GM18511 (cell line): ENCODE results near the gene GAREM1.
"Not testable (repeated sequence)": the region's sequence is repeated elsewhere in the genome, so short reads cannot be mapped to it uniquely, and the experiment has no call there.

Experiments used
- ATAC-seq: cut with Tn5 transposase; IDR thresholded peaks from one replicate; pipeline ENCODE4 v1.9.1; 2021; ENCODE audit warnings: mild to moderate bottlenecking, moderate library complexity; ENCODE audit not compliant: unreplicated experiment

Gene GAREM1

DNA sequence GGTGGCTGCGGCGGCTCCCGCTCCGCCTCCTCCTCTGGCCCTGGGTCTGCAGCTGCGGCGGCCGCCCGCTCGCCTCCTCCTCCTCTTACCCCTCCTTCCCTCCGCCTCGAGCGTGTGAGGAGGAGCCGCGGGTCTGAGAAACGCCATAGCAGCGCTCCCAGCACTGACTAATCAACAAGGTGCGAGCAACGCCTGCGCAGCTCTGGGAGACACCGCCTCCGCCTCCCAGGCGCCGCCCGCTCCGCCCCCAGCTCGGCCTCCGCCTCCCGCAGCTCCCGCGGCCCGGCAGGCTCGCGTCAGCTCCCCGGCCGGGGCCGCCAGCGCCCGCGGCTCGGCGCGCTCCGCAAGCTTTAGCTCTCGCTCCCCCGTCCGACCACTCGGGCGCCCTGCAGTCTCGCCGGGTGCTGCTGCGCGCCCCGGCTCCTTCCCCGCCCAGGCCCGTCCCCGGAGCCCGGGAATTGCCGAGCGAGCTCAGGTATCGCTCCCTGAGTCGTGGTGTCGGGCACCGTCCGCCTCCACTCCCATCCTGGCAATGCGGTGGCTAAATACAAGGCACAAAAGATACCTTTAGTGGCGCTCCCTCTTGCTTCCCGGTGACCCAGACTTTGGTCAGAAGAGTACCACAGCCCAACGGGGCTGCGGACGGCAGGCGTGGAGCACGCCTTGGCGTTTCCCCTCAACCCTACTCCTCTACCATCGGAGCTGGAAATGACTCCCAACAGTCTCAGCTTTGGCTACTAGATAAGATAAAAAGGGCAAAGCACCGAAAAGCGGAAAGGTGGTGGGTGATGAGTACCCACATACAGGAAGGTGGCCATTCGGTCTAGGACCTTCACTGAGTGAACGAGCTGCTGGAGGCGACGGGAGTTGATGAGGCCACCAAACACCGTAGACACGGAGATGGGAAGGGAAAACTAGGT lies at the start of gene GAREM1:
GAREM1 (minus strand) TSS at position 169 of the 920 bp plus-strand sequence. CDS start 454 bp downstream, outside the sequence.
- ATAC-seq: peak; percentile 97

GRCh38 chr18:32511147-32511546 lies 40.5 kb upstream of the GAREM1 start:
- ATAC-seq: no peak

- no peak for ATAC-seq
These were observed 38.4 kb upstream of the GAREM1 start for GRCh38 chr18:32509111-32509510.

- ATAC-seq: no peak
These were observed 36.4 kb upstream of the GAREM1 start for GRCh38 chr18:32507093-32507492.

GRCh38 chr18:32502014-32502413 lies 31.3 kb upstream of the GAREM1 start:
- no peak for ATAC-seq

DNA sequence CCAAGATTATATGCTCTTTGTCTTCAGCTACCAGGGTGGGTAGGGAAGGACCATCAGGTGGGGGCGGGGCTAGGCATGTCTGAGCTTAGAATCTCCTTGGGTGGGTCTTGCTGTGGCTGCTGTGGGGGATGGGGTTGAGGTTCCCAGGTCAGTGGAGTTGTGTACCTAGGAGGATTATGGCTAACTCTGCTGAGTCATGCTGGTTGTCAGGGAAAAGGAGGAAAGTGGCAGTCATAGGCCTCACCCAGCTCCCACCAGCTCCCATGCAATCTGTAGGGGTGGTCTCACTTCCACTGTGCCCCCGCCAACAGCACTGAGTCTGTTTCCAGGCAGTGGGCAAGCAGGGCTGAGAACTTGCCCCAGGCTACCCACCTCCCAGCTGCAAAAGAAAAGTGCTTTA lies 30.6 kb upstream of the GAREM1 start:
- ATAC-seq: not testable (repeated sequence)

- no peak for ATAC-seq
These were observed 12.3 kb upstream of the GAREM1 start for GRCh38 chr18:32483002-32483401.

DNA sequence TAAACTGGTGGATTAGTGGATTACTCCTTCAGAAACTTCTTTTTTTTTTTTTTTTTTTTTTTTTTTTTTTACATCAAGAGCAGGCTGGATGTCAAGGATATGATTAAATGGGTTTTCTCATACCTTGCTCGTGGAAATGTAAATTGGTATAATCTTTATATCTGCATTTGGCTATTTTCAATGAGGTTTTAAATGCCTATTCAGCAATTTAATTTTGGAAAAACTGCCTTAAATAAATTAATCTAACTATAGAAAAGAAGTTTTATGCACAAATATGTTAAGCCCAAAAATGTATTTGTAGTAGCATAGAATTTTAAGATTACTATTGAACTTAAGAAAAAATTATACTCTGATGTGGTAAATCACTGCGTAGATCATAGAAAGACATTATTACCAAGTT lies 11.4 kb upstream of the GAREM1 start:
- ATAC-seq: no peak

- ATAC-seq: no peak
These were observed 9.9 kb upstream of the GAREM1 start for GRCh38 chr18:32480581-32480980.

DNA sequence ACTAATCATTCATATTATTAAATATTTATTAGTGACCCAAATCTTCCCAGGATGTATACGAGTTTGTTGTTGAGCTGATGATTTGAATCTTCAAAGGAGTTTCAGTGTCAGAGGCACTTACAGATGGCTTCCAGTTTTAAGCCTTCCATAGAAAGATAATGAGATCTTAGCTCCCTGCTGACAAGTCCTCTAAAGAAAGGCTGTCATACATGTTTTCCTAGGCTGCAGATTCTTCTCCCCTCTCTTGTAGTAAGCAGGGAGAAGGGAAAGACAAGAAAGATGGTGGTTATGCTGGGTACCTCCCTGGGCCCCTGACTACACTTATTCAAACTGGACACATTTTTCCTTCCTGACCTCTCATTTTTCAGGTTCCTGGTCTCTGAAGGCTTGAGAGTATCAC lies 8.1 kb upstream of the GAREM1 start:
- ATAC-seq: no peak

DNA sequence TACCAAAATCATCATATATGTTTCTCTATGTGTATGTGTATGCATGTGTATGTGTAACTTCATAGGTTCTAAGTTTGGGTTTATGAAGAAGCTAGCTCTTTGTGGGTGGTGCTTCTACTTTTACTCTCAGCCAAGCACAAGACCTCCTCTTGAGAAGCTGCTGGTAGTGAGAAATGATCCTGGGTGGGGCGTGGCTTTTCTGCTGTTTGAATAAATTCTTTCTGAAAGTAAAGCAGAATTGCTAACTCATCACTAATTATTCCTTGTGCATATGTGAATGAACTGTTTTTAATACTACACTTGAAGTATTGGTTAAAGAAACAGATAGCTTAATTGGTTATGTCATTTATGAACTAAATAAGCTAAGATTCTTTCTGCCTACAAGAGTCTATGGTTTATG lies 7.6 kb upstream of the GAREM1 start:
- ATAC-seq: no peak

DNA sequence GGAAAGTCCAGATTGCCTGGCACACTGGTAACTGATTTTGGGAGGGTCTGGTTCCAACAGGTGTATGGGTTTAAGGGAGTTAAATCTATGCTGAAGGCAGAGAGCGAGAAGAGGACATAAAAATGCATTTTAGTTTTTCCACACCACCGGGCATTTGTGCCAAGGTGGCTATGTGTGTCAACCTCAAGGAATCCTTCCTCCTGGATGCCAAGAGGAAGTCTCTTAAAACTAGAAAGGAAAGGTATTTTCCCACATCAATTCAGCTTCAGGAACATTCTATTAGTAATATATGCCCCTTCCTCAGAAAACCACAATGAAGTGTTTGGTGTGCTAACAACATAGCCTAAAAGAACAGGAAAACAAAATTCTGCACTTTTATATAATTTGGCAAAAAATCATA lies 5.4 kb upstream of the GAREM1 start:
- ATAC-seq: no peak

- ATAC-seq: not testable (repeated sequence)
These were observed 4.4 kb upstream of the GAREM1 start for GRCh38 chr18:32475069-32475468.

DNA sequence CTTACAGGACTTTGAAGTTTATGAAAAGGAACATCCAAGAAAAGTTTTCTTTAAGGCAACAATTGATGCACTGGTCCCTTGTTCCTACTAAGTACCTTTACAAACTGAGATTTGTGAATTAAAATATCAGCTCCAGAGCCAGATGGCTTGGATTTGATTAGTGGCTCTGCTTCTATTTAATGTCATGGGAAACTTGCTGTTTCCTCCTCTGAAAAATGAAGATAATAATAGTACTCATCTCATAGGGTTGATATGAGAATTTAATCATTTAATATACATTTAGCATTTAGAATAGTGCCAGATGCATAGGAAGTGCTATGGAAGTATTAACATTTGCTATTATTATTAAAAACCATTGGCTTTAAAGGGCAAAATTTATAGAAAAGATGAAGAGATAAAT lies 2.6 kb upstream of the GAREM1 start:
- no peak for ATAC-seq

DNA sequence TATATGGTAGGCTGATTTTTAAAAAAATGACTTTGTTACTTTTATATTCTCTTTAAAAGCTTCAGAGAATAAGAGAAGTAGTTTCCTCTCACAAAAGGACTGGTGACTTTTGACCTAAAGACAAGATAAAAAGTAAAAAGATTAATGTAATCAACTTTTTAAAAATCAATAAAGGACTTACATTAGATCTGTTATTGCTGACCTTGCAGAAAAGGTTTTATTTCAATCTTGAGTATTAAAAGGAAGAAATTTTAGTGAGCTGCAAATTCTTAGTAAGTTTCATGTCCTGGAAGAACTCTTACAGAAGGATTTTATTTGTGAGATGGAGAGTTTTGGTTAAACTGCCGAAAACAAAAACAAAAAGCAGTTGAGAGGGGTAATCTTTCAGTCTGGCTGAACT lies 2.2 kb upstream of the GAREM1 start:
- ATAC-seq: no peak

DNA sequence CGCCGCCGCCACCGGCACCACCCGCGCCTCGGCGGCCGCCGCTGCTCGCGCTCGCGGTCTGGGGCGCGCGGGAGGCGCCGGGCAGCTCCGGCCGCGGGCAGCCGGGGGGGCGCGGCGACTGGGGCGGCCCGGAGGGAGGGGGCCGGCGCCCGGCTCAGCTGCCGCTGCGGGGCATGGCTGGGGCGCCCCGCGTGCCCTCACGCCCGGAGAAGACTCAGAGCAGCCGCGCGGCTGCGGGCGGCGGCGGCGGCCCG lies 295 bp downstream of the GAREM1 start:
- ATAC-seq: no peak

- no peak for ATAC-seq
These were observed 807 bp downstream of the GAREM1 start for GRCh38 chr18:32469691-32470459.

- ATAC-seq: no peak
These were observed 1.5 kb downstream of the GAREM1 start for GRCh38 chr18:32469190-32469651.

GRCh38 chr18:32468147-32468845 lies 2.4 kb downstream of the GAREM1 start:
- no peak for ATAC-seq

DNA sequence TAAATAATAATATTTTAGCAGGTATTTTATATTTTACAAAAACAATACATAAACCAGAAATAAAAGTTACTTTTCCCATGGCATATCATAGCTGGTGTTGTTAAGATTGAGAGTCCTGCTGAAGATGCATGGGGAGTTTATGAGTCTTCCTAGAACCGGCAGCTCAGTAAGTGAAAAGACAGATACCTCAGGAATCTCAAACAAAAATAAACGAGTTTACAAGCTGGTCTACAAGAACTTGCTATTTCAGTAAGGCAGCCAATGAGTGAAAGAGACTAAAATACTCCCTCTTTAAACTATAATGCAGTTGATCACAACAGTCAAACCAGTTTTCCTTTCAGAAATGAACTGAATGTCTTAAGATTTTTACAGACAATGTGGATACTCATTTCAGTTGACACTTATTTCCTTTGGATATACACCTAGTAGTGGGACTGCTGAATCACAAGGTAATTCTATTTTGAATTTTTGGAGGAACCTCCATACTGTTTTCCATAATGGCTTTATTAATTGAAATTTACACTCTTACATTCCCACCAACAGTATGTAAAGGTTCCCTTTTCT lies 8.9 kb downstream of the GAREM1 start:
- no peak for ATAC-seq

DNA sequence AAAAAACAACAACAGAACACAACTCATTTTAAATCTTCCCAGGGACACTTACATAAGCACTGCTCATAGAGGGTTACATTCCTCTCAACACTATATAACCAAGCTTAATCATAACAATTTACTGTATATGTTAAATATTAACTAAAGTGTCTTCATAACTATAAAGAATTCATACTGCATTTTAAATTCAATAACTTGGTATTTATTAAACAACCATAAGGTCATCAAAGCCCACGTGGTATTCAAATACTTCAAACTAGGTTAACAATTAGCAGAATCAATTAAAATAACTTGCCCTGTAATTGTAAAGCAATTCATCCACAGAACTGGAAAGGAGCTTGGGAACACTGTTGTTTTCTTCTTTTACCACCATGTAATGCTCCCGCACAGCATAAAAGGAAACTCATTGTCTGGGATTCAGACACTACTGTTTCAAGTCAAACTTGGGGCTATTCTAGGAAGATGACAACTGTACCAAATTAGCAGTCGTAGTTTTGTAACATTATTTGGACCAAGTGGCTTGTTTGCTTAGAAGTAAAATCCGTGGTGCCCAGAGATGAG lies 10.4 kb downstream of the GAREM1 start:
- ATAC-seq: no peak
